ENCODE results near the gene GXYLT1. TPM values are rescaled to one million over a fixed set of nuclear protein-coding genes. Genes with fewer than 3 reads are reported as not detected.
A peak's percentile ranks its signal among the peaks of the same experiment; 100 is the strongest.

GXYLT1 gene
- total RNA-seq, 1 donor from 2014 or later: 39.8 TPM

GRCh38 chr12:42099433-42099832 lies 45.2 kb downstream of the GXYLT1 start:
- H3K27ac Mint-ChIP-seq: no peak overlapping the region
- H3K36me3 Mint-ChIP-seq: peaks cover 18% of the 10 kb centered on the region
- peaks cover 3% of the 10 kb centered on the region for H3K4me1 Mint-ChIP-seq
- DNase-seq (ENCODE audit: low spot score in 2 of 2, unreplicated experiment in 2 of 2): no peak
- H3K27me3 Mint-ChIP-seq (ENCODE audit: low read depth): no peaks in the 10 kb centered on the region
- no peak overlapping the region for H3K4me3 Mint-ChIP-seq
- TF ChIP-seq, protein P1, sequence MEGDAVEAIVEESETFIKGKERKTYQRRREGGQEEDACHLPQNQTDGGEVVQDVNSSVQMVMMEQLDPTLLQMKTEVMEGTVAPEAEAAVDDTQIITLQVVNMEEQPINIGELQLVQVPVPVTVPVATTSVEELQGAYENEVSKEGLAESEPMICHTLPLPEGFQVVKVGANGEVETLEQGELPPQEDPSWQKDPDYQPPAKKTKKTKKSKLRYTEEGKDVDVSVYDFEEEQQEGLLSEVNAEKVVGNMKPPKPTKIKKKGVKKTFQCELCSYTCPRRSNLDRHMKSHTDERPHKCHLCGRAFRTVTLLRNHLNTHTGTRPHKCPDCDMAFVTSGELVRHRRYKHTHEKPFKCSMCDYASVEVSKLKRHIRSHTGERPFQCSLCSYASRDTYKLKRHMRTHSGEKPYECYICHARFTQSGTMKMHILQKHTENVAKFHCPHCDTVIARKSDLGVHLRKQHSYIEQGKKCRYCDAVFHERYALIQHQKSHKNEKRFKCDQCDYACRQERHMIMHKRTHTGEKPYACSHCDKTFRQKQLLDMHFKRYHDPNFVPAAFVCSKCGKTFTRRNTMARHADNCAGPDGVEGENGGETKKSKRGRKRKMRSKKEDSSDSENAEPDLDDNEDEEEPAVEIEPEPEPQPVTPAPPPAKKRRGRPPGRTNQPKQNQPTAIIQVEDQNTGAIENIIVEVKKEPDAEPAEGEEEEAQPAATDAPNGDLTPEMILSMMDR (IDR thresholded peaks at IDR 0.05; ENCODE audit: unreplicated experiment): no peak
- no peaks in the 10 kb centered on the region for H3K9me3 Mint-ChIP-seq

DNA sequence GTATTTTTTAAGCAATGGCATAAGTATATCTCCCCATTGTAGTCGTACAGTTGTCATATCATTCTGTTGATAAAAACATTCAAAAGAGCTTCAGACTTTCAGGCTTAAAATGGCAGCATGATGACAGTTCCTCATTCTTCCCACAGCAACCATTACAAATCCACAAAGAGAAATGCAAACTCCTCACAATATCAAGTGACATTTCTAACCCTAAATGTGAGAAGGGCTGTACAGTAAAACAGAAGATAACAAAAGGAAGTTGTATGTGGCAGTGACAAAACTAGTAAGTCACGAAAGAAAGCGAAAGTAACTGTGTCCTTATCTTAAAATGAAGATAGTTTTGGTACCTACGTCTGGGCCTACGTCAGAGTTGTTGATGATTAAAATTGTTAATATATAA lies 46.7 kb downstream of the GXYLT1 start:
- no peak for DNase-seq (ENCODE audit: low spot score in 2 of 2, unreplicated experiment in 2 of 2)
- no peaks in the 10 kb centered on the region for H3K27me3 Mint-ChIP-seq (ENCODE audit: low read depth)
- TF ChIP-seq, protein P1 (IDR thresholded peaks at IDR 0.05; ENCODE audit: unreplicated experiment): no peak
- no peak overlapping the region for H3K4me3 Mint-ChIP-seq
- H3K27ac Mint-ChIP-seq: no peak overlapping the region
- no peaks in the 10 kb centered on the region for H3K9me3 Mint-ChIP-seq
- H3K4me1 Mint-ChIP-seq: peaks cover 3% of the 10 kb centered on the region
- H3K36me3 Mint-ChIP-seq: peaks cover 18% of the 10 kb centered on the region

DNA sequence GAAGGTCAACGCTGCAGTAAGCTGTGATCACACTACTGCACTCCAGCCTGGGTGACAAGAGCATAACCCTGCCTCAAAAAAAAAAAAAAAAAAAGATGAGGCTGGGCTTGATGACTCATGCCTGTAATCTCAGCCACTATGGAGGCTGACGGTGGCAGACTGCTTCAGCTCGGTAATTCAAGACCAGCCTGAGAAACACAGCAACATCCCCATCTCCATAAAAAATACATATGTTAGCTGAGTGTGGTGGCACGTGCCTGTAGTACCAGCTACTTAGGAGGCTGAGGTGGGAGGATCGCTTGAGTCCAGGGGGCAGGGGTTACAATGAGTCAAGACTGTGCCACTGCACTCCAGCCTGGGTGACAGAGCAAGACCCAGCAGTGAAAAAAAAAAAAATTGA lies 50.4 kb downstream of the GXYLT1 start:
- H3K4me3 Mint-ChIP-seq: no peak overlapping the region
- TF ChIP-seq, protein P1 (IDR thresholded peaks at IDR 0.05; ENCODE audit: unreplicated experiment): no peak
- no peak overlapping the region for H3K27ac Mint-ChIP-seq
- DNase-seq (ENCODE audit: low spot score in 2 of 2, unreplicated experiment in 2 of 2): no peak
- H3K27me3 Mint-ChIP-seq (ENCODE audit: low read depth): no peaks in the 10 kb centered on the region
- peaks cover 34% of the 10 kb centered on the region for H3K4me1 Mint-ChIP-seq
- H3K36me3 Mint-ChIP-seq: peaks cover 19% of the 10 kb centered on the region
- no peaks in the 10 kb centered on the region for H3K9me3 Mint-ChIP-seq

DNA sequence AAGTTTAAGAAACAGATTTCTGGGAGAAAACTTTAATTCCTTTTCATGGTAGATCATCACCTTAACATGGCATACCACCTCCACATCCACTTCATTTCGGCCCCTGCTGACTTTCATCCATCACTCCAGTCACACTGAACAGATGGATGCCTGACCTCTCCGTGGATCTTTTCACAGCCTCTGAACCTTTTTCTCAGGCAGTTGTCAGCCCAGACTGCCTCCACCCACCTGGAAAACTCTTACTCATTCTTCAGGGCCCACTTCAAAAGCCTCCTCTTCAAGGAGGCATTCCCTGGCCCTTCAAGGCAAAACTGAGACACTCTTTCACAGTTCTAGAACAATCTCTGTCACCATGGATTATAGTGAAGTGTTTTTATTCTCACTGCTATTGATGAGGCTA lies 52.9 kb downstream of the GXYLT1 start:
- Mint-ChIP-seq H3K9me3 (no peaks in the 10 kb centered on the region), H3K27ac (peak overlapping the region; percentile 90), H3K27me3 (ENCODE audit: low read depth) (no peaks in the 10 kb centered on the region), H3K4me3 (peak overlapping the region; percentile 1), H3K36me3 (peaks cover 18% of the 10 kb centered on the region), H3K4me1 (peaks cover 40% of the 10 kb centered on the region)
- TF ChIP-seq, protein P1 (IDR thresholded peaks at IDR 0.05; ENCODE audit: unreplicated experiment): no peak
- no peak for DNase-seq (ENCODE audit: low spot score in 2 of 2, unreplicated experiment in 2 of 2)

DNA sequence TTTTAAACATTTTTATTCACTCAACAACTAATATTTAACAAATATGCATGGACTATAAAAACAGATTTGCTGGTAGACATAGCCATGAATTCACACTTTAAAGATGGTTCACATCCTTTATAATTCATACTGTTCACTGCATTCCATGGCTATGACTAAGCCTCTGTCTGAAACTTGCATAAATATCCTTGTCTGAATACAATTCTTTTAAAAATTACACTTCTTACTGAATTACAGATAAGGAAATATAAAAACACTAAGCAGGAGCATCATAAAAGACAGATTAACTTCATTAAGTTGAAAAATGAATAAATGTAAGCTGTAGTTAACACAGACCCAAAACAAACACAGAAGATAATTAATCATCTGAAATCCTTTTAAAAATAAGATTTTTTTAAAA lies 53.8 kb downstream of the GXYLT1 start:
- H3K36me3 Mint-ChIP-seq: peaks cover 13% of the 10 kb centered on the region

More for the DNA sequence above, 53.8 kb downstream of the GXYLT1 start:
- peak overlapping the region; percentile 82 for H3K27ac Mint-ChIP-seq
- TF ChIP-seq, protein P1 (IDR thresholded peaks at IDR 0.05; ENCODE audit: unreplicated experiment): no peak
- DNase-seq (ENCODE audit: low spot score in 2 of 2, unreplicated experiment in 2 of 2): no peak
- no peaks in the 10 kb centered on the region for H3K9me3 Mint-ChIP-seq
- H3K27me3 Mint-ChIP-seq (ENCODE audit: low read depth): no peaks in the 10 kb centered on the region
- H3K4me3 Mint-ChIP-seq: no peak overlapping the region
- H3K4me1 Mint-ChIP-seq: peaks cover 48% of the 10 kb centered on the region
